HG03103 (cell line): Measurements from ENCODE around the gene CDH1.
"Not testable (repeated sequence)": the region's sequence is repeated elsewhere in the genome, so short reads cannot be mapped to it uniquely, and the experiment has no call there.

Source experiments
- ATAC-seq: cut with Tn5 transposase; IDR thresholded peaks from one replicate; pipeline ENCODE4 v1.9.1; 2021; ENCODE audit warnings: low read depth; ENCODE audit not compliant: unreplicated experiment

The CDH1 gene

DNA sequence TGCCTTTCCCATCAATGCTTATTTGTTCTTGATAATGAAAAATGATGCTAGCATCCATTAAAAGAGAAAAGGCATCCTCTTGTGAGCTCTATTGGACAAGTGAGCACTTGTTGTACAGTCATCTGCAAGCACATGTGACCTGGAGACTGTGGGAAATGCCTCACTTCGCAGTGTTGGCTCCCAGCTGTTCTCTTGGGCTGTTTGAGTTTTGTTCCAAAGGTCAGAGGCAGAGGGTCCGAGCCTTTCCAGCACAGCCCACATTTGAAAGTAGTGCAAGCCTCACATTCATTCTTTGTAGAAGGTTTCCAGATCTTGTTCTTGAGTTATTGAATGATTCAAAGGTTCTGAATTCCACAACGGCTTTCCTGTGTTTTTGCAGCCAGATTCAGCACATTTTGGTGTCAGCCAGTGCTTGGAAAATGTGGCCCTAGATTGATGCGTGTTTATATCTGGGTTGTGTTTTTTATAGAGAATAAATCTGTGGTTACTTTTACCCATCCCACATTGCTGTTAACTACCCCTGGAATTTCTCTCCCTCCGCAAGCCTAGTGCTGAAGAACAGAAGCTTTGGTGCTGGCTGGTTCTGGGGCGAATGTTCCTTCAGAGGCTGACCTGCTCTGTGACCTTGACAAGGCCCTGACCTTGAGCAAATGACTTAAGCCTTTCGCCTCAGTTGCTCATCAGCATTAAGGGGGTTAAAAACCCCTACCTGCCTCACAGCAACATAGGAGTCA is 49.8 kb downstream of the CDH1 start:
- ATAC-seq = no peak

DNA sequence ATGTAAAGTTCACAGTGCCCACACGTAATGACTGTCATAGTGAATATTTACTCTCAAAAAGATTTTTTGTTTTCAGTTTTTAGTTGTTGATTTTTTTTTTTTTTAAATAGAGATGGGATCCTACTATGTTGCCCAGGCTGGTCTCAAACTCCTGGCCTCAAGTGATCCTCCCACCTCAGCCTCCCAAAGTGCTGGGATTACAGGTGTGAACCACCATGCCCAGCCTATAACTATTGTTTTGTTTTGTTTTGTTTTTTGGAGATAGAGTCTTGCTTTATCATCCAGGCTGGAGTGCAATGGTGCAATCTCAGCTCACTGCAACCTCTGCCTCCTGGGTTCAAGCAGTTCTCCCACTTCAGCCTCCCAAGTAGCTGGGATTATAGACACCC is 50.3 kb downstream of the CDH1 start:
- ATAC-seq = not testable (repeated sequence)

DNA sequence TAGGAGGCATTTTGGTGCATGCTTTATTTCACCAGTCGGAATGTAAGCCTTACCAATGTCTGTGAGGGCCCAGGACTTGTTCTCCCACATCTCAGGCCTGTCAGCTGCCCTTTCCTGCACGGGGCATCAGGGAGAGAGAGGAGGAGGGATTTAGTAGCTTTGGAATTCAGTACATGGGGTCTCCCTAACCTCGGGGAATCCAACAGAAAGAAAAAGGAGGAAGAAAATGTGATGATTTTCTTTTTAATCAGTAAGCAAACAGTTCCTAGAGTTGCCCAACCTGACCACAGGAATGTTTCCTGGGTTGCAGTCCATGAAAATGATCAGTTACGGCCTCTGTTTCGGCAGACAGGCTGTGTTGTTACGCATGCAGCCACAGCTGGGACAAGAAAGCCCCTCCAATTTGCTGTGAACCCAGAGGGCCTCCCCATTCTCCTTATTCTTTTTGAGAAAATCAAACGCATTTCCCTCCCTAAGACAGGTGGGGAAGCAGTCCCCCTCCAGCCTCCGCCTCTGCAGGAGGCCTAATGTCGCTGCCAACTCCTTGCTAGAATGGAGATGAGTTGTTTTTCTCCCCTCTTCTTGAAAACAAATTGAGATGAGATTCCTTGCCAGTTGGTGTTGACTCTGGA is 53.2 kb downstream of the CDH1 start:
- ATAC-seq = no peak

DNA sequence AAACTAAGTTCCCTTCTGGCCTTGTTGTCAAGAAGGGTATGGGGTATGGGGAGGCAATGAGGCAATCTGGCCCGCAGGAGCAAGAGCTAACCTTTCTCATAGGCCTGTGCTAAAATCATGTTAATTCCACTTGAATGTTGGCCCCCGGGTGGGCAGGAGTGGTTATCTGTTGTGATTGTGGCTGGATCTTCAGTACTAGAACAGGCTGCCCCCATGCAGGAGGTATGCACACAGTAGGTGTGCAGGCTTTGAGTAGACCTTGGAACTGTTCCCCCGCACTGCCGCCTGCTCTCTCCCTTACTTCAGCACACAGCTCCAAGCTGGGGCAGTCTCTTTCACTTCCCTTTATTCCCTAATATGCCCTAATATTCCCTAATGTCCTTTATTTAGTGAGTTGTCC is 53.9 kb downstream of the CDH1 start:
- no peak for ATAC-seq

DNA sequence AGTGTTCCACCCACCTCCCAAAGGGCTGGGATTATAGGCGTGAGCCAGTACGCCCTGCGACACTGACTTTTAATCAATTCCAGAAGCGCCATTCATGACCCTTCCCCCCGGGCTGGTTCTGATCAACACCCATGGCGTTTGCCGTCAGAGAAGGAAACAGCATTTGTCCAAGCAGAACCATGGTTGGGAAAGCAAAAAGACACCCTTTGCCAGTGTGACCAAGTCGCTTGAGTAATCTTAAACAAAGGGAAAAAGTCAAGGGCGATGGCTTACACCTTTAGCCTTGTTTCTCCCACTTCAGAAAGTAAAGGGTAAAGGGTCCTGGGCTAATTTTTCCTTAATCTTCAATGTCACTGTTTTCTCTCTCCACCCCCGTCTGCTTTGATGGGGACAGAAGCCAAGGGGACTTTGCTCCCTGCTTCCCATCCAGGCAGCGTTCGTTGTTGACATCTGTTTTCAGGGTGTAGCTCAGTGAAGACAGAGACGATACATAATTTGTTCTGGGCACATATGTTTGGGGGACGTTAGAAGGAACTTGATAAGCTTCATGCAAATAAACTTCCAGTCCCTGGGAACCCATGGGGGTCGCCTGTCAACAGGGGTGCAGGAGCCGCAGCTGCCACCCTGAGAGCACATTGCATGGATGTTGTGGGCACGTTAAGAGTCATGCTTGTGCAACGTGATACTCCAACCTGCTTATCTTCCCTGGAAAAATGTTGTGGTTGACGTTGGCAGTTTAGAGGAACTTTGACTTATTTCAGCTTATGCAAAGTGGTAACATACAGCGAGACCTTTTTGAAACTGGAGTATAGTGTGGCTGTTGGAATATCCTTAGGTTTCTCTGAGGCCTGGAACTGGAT is 55.6 kb downstream of the CDH1 start:
- ATAC-seq = no peak

DNA sequence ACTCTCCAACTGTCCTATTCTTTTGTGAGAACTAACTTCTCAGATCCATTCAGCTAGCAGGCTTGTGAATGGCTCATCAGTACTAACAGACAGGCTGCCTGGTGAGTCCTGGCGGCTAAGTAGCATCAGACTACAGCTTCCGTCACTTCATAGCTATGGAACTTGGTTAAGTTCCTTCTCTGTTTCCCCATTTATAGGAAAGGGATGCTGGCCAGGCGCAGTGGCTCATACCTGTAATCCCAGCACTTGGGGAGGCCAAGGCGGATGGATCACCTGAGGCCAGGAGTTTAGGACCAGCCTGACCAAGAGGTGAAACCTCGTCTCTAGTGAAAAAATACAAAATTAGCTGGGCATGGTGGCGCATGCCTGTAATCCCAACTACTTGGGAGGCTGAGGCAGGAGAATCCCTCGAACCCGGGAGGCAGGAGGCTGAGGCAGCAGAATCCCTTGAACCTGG is 56.3 kb downstream of the CDH1 start:
- no peak for ATAC-seq

DNA sequence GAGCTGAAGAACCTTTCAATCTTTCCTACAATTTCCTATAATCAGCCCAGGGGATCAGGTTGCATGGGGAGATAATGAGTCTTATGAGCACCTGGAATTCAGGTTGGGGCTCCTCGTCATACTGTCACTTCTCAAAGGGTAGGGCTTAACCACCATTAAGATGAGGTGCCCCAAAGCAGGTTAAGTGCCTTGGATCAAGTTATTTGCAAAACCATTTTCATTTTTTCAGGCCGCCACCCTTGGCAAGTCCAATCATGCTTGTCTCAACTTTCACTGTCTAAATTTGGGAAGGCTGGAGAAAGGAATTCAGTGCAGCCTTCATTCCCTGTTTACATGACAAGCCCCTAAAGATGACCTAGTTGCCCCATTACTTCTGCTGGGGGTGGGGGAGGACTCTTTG is 61.3 kb downstream of the CDH1 start:
- no peak for ATAC-seq

DNA sequence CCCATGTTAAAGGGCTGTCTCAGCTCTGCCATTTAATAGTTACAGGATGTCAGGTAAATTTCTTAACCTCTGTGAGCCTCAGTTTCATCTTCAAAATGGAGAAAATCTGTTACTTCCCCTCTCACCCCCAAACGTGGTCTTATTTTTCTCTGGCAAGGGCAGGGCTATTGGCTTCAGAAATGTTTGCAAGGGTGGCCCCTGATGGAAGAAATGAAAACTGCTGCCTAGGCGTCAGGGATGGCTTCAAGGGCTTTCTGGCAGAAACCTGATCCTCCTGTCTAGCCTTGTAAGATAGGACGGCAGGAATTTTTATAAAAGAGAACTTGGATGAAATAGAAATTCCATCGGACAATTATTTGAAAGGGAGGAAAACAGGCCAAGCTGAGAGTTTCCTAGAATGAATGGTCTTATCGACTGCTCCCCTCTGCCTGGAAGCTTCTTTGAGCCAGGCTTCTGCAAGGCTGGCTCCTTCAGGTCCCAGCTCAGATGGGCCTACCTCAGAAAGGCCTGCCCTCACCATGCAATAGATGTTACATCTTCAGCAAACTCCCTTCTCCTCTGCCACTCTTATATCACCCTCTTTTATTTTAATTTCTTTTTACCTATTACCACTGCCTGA is 63.3 kb downstream of the CDH1 start:
- ATAC-seq = no peak

DNA sequence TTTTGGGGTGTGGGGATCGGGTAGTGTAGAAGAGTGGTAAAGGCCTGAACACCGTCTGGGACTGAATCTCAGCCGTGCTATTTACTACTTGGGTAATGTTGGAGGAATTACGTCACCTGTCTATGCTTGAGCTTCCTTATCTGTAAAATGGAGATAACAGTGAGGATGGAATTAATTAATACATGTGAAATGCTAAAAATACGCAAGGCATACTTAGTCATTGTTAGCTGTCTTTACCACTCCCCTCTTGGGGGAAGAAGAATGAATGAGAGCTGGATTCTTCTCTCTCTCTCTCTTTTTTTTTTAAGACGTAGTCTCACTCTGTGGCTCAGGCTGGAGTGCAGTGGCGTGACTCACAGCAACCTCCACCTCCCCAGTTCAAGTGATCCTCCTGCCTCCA is 65.1 kb downstream of the CDH1 start:
- ATAC-seq = no peak

DNA sequence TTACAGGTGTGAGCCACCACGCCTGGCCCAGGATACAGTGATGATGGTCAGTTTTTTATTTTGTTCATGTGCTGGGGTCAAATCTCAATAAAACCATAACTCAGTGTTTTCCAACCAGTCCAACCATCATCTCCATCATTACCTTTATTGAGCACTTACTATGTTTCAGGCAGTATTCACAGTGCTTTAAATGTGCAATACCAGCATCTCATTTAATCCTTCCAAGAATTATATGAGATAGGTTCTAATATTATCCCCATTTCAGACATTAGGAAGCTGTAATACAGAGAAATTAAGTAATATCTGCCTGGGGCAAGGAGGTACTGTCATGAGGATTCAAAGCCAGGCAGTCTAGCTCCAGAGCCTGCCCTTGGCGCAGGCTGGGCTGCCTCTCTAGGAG is 69.3 kb downstream of the CDH1 start:
- ATAC-seq = no peak

DNA sequence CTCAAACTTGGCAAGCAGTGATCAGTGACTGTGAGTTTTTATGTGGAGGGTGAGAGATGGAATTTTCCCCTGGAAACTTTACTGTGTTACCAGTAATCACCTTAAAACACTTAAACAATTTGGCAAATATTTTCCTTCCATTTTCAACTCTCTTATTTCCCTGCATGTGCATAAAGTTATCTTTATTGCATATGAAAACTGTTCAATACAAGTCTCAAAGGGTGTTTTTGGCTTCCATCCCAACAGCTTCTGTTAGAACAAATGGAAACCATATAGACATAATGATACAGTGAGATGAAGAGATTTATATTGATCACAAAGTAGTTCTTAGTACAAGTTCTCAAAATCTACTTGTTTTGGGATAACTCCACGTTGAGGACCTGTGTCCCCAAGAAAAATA is 69.9 kb downstream of the CDH1 start:
- ATAC-seq = no peak

DNA sequence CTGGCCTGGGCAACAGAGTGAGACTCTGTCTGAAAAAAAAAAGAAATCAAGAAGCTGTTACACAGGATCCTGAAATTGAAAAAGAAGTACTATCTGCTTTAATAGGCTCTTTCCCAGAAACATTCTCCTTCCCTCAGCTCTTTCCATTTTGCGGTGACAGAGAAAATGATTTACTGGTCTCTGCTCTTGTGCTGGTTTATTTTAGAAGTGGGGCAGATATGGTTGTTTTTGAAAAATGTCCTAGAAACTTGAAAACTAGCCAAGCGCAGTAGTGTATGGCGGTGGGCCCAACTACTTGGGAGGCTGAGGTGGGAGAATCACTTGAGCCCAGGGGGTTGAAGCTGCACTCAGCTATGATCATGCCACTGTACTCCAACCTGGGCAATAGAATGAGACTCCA is 77.4 kb downstream of the CDH1 start:
- no peak for ATAC-seq

DNA sequence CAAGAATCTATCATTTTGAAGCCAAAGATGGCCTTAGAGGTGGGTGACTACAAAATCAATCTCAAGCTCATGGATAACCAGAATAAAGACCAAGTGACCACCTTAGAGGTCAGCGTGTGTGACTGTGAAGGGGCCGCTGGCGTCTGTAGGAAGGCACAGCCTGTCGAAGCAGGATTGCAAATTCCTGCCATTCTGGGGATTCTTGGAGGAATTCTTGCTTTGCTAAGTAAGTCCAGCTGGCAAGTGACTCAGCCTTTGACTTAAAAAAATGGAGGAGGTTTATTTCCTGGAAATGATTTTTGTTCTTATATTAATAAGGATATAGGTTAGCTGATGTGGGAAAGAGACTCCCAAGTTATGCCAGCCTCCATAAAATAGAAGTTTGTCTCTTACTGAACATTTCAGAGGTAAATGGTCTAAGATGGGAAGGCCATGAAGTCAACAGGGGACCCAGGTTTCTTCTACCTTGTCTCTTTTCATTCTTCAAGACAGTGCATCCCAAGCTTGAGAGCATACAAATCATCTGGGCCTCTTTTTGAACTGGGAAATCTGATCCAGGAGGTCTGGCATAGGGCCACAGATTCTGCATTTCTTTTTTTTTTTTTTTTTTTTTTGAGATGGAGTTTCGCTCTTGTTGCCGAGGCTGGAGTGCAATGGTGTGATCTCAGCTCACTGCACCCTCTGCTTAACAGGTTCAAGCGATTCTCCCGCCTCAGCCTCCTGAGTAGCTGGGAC is 86.5 kb downstream of the CDH1 start:
- ATAC-seq = no peak

DNA sequence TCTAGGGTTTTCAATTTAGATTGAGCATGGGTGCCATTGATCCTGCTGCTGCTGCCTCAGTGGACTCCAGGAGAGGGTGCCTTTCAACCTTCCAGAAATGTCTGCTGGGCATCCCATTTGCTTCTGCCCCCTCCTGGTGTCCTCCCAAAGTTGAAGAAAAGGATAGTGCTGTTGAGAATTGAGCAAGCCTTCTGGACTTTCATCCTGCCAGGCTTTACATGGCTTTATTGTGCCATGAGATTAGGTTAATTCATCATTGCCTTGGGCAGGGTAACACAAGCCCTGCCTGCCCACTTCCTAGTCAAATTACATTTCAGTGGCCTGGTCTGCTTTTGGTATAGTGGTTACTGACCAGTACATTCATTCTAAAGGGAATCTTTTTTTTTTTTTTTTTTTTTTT is 88.3 kb downstream of the CDH1 start:
- ATAC-seq = no peak

DNA sequence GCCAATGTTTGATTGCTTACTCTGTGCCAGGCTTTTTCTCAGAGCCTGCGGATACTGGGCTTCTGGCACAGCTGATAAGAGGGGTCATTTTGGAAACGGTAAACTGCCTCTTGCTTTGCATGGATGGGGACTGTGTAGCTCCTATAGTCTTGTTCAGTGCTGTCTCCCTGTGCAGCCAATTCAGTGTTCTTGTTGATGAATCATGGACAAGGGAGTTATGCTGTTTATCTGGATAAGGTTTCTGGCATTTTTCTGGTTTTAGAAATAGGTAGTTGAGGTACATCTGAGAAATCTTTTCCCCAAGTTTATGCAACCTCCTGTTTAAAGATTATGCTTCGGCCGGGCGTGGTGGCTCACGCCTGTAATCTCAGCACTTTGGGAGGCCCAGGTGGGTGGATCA is 89.6 kb downstream of the CDH1 start:
- no peak for ATAC-seq

DNA sequence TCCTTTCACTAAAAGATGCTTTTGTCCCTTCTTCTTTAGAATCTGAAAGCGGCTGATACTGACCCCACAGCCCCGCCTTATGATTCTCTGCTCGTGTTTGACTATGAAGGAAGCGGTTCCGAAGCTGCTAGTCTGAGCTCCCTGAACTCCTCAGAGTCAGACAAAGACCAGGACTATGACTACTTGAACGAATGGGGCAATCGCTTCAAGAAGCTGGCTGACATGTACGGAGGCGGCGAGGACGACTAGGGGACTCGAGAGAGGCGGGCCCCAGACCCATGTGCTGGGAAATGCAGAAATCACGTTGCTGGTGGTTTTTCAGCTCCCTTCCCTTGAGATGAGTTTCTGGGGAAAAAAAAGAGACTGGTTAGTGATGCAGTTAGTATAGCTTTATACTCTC is 96.2 kb downstream of the CDH1 start:
- ATAC-seq = no peak

DNA sequence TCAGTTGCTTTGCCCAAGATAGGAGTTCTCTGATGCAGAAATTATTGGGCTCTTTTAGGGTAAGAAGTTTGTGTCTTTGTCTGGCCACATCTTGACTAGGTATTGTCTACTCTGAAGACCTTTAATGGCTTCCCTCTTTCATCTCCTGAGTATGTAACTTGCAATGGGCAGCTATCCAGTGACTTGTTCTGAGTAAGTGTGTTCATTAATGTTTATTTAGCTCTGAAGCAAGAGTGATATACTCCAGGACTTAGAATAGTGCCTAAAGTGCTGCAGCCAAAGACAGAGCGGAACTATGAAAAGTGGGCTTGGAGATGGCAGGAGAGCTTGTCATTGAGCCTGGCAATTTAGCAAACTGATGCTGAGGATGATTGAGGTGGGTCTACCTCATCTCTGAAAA is 97.5 kb downstream of the CDH1 start:
- no peak for ATAC-seq

DNA sequence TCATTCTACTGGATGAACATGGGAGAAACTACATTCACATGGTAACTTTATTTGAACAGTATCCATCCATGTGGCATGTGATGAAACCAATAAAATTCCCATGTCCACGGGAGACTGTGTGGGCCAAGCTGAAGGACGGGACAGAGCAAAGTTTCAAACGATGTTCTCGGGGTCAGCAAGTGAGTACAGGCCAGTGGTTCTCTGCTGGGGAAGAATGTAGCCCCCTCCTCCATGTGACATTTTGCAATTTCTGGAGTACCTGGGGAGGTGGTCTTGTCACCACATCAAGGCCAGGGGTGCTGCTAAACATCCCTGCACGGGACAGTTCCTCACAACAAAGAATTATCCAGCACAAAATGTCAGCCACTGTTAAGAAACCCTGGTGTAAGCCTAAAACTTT is 98.9 kb downstream of the CDH1 start:
- no peak for ATAC-seq

DNA sequence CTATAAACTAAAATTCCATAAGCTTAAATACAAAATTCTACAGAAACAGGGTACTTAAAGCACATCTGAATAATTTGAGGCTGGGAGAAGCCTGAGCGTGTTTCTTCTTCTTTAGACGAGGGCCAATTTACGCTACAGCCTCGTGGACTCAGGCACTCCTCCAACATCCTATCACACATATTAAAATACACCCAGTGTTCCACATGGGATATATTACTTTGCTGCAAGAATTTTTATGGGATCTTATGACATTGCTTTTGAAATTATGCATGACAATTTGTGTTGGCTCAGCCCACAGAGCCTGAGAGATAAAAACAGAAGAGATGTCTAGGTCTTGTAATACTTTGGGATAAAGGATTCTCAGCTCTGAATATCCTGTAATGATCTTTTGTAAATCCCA is 102.7 kb downstream of the CDH1 start:
- no peak for ATAC-seq

DNA sequence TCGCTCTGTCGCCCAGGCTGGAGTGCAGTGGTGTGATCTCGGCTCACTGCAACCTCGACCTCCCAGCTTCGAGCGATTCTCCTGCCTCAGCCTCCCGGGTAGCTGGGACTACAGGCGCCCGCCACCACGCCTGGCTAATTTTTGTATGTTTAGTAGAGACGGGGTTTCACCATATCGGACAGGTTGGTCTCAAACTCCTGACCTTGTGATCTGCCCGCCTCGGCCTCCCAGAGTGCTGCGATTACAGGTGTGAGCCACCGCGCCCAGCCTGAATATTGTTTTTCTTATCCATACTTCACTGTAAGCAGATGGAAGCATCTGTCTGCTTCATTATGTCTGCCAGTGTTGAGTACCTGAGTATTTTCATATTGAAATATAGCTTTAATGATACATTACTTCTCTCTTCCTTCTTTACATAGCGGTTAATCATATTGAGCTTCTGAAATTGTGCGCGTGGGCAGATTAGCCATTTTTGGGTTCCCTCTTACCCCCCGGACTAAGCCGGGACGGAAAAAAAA is 105.9 kb downstream of the CDH1 start:
- not testable (repeated sequence) for ATAC-seq
